Measurements from ENCODE around the gene SDHAF1.
A peak's percentile ranks its signal among the peaks of the same experiment; 100 is the strongest.
"Not testable (repeated sequence)": the region's sequence is repeated elsewhere in the genome, so short reads cannot be mapped to it uniquely, and the experiment has no call there.

Gene SDHAF1

DNA sequence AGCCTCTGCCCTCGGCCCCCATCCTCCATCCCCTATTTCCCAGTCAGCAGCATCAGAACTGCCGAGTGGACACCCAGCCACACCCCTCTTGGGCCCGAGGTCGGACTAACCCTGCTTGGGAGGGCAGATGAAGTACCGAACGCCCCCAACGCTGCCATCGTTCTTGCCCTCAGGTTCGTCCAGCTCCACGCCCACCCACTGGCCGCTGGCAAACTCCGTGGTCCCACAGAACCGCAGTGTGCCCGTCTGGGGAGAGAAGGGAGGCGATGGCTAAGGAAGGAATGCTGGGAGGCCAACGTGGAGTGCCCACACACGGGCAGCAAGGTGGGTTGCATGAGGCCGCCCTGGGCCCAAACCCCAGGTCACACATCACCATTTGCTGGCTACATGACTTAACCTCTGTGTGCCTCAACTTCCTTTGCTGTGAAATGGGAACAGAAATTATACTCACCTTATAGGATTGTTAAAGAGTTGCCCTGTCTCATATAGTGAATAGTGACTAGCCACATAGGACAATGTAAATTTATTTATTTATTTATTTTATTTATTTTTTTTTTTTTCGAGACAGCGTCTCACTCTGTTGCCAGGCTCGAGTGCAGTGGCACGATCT is 24.2 kb downstream of the SDHAF1 start:
- DNase-seq (ENCODE audit: low spot score), result no peak

DNA sequence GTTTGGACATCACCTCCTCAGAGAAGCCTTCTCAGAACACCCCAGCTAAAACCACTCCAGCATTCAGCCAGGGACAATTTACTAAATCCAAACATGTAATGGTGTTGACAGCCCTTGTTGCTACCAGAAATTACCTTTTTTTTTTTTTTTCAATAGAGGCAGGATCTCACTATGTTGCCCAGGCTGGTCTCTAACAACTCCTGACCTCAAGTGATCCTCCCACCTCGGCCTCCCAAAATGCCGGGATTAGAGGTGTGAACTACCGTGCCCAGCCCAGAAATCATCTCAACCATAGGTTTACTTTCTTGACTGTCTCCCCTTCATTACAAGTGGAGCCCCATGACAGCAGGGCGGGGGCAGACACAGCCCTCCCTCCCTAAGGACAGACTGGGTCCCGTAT is 28.4 kb downstream of the SDHAF1 start:
- no peak for DNase-seq (ENCODE audit: low spot score)

DNA sequence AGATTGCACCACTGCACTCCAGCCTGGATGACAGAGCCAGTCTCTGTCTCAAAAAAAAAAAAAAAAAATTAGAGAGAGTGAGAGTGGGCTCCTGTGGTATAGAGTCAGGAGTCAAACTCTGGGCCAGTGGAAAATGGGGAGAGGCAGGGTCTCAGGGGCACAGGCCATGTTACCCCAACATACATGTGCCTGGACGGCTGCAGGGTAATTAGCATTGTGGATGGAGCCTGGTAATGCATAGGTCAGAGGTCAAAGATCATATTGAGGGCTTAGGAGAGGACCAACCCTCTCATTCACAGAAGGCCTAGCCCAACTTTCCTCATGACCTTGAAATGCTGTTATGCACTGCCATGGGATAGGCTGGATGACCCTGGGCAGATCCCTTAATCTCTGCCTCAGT is 30.6 kb downstream of the SDHAF1 start:
- no peak for DNase-seq (ENCODE audit: low spot score)

DNA sequence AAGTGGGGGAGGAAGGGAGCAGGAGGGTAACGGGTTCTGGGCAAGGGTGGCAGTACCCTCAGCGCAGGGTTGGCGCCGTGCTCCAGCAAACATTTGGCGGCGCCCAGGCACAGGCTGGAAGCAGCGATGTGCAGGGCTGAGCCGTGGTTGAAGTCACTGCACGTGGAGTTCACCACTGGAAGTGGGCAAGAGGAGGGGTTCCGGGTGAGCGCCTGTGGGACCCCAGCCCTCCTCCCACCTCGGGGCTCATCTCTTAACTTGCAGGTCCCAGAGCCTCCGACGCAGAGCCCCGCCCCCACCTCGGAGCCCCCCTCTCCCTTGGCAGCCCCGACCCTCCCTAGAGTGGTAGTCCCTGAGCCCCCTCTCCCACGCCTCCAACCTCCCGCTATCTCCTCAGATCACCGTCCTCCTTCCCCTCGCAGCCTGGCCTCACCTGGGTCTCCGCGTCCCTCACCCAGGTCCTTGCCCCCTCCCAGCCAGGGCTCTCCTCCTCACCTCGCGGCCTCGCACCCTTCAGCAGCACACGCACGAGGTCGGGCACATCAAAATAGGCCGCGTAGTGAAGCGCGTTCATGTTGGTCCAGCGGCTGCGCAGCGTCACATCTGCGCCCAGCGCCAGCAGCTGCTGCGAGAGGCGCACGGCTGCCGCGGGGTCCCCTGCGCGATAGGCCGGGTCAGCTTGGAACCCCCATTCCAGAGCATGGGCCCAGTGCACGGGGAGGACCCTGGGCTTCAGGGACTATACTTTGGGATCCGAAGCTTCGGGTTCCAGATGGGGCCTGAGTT is 31.3 kb downstream of the SDHAF1 start:
- no peak for DNase-seq (ENCODE audit: low spot score)

DNA sequence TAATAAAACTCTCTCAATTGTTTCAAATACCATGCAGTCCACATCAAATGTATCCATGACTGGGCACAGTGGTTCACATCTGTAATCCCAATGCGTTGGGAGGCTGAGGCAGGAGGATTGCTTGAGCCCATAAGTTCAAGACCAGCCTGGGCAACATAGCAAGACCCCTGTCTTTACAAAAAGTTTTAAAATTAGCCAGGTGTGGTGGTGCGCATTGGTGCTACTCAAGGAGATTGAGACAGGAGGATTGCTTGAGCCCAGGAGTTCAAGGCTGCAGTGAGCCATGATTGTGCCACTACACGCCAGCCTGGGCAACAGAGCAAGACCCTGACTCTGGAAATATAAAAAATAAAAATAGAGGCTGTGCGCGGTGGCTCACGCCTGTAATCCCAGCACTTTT is 32.7 kb downstream of the SDHAF1 start:
- no peak for DNase-seq (ENCODE audit: low spot score)

DNA sequence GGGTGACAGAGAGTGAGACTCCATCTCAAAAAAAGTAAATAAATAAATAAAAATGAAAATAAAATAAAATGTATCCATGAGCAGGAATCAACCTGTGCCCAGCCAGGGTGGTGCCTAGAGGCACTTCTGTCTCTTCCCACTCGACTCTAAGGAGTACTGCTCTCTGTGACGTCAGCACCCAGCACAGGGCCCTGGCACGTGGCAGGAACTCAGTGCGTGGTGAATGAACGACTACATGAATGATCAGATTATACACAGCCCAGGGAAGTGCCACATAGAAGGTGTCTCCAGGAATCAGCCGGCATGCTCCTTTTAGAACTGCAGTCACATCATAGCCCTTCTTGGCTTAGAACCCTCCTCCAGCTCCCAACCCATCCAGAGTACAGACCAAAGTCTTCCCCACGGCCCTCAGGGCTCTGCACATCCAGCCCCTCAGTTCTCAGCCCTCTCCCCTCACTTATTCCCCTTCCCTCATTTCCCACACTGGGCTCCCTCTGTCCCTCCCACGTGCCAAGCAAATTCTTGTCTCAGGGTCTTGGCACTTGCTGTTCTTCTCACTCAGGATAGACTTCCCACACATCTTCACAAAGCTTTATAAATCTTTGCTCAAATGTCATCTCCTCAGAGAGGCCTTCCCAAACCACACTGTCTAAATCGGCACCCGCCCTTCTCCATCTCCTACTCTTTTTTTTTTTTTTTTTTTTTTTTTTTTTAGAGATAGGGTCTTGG is 33.5 kb downstream of the SDHAF1 start:
- DNase-seq (ENCODE audit: low spot score), result no peak

DNA sequence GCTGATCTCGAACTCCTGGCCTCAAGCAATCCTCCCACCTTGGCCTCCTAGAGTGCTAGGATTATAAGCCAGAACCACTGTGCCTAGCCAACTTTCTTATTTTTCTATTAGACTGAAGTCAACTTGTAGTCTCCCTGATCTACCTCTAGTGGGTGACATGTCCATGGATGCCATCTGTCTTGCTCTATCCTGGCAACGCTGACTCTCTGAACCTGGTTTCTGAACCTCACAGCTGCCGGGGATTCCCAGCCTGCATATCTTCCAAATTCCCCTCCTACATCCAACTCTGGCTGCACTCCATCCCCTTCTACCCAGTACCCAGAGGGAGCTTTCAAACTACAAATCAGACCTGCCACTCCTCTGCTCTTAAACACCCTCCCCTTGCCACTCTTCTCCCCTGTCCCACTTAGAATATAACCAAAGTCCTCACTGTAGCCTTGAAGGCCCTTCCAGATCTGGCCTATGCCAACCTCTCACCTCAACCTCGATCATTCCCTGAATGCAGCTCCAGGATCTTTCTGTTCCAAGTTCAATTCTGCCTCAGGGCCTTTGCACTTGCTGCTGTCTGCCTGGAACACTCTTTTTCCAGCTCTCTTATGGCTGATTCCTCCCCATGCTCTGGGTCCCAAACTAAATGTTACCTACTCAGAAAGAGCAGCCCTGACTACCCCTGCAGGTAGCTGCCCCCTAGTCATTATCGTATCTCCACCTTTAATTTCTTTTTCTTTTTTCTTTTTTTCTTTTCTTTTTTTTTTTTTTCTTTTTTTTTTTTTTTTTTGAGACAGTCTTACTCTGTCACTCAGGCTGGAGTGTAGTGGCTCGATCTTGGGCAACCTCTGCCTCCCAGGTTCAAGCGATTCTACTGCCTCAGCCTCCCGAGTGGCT is 35.5 kb downstream of the SDHAF1 start:
- no peak for DNase-seq (ENCODE audit: low spot score)

DNA sequence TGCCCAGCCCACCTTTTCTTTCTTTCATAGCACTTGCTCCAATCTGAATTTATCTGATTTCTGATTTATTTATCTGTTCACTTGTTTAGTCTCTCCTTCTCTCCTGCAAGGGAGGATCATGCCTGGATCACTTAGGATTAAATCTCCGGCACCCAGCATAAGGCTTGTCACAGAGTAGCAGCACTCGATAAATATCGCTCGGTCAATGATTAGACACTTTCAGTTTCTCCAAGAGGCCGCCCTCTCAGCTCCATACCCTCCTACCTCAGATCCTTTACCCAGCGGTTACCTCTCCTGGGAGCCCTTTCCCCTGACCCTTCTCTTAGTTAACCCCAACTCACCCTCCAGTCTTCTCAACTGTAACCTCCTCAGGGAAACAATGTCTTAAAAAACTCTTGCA is 36.3 kb downstream of the SDHAF1 start:
- no peak for DNase-seq (ENCODE audit: low spot score)

DNA sequence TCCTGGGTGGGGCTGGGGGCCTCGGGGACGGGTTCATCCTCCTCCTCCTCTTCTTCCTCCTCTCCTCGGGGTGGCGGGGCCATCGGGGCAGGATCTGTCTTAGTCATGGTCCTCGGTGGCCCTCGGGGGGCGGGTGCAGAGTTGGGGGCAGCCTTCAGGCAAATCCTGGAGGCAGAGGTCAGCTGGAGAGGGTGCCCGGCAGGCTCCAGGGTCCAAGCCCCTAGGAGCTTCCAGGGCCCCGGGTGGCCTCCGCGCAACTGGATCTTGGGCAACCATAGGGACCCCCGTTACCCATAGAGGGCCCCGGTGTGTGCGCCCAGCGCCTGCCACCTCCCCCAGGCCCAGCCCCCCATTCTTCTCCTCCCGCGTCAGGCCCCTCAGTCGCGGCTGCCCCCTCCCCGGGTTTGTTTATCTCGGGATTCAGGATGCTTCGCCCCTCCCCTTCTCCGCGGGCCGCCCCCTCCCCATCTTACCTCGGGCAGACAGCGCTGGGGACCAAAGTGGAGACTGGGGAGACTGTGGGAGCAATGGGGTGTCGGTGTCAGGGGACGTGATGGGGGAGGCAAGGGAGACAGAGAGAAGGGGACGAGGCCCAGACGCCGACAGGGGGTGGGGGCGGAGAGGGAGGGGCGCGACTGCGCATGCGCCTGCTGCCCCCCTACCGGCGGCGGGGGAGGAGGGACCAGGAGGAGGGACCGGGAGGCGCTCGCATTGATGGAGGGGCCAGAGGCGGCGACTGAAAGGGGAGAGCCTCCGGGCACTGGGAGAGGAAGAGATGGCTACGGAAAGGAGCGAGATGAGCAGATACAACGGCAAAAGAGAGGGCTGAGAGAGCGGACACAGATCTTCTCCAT is 37.5 kb downstream of the SDHAF1 start, which contains the start of gene CLIP3:
Gene CLIP3 (minus strand): TSS at position 623 of the 854 bp plus-strand sequence. CDS start 516 bp downstream, at position 107.
- DNase-seq (ENCODE audit: low spot score), result no peak

DNA sequence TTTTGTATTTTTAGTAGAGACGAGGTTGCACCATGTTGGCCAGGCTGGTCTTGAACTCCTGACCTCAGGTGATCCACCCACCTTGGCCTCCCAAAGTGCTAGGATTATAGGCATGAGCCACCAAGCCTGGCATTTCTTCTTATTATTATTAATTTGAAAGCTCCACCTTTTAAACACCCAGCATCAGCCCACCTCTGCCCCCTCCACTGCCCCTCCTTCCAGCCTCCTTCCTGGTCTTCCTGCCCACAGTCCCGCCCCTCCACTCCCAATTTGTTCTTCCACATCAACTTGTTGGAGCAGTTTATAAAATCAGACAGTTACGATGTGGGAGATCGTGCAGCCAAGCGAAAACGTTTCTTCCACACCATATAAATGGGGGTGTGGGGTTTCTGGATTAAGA is 45.5 kb downstream of the SDHAF1 start:
- DNase-seq (ENCODE audit: low spot score), result no peak

DNA sequence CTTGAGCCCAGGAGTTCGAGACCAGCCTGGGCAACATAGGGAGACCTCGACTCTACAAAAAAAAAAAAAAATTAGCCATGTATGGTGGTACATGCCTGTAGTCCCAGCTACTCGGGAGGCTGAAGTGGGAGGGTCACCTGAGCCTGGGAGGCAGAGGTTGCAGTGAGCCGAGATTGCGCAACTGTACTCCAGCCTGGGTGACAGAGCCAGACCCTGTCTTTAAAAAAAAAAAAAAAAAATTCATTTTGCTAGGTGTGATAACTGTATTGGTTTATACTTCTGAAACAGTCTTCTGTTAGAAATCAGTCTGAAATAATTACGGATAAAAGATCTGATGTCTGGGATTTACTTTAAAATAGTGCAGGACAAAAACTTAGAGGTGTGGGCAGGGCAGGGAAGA is 46.1 kb downstream of the SDHAF1 start:
- DNase-seq (ENCODE audit: low spot score), result not testable (repeated sequence)

DNA sequence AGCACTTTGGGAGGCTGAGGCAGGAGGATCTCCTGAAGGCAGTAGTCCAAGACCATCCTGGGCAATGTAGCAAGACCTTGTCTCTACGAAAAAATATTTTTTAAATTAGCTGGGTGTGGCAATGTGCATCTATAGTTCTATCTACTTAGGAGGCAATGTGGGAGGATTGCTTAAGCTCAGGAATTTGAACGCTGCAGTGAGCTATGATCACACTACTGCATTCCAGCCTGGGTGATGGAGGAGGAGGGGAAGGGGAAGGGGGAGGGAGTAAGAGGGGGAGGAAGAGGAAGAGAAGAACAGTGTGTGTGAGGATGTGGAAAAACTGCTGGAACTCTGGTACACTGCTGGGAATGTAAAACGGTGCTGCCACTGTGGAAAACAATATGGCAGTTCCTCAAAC is 46.8 kb downstream of the SDHAF1 start:
- DNase-seq (ENCODE audit: low spot score), result peak; percentile 52

DNA sequence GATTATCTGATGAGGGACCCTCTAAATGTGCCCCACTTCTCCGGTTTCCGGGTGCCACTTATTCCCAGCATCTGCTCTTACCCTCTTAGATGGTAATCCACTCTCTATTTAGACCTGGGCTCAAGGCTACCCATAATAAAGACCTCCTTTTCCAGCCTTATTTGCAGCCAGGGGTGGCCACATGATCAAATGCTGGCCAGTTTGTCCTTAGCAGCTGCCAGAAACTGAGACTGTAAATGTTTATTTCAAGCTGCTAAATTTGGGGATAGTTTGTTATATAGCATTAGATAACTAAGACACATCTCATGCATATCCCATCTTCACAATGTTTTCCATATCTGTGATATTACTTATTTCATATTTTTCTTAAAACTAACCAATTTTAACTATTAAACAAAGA is 49.0 kb downstream of the SDHAF1 start:
- no peak for DNase-seq (ENCODE audit: low spot score)

Data from HuH-7 (cell line).